K562 (cell line): Measurements from ENCODE around the gene EXO5. TPM values are rescaled to one million over a fixed set of nuclear protein-coding genes. Genes with fewer than 3 reads are reported as not detected.

Source experiments
- CBX3 ChIP-seq, 2 experiments: IDR thresholded peaks; 1 replicate in 1 of 2; 2 replicates in 1 of 2; pipeline ENCODE4 v1.6.1; 2012; ENCODE audit warnings: inconsistent platforms in 2 of 2, low read length in 2 of 2, borderline replicate concordance in 1 of 2, control low read depth in 1 of 2
- E4F1 ChIP-seq: fragments of 250-450 bp; sonication (Bioruptor Pico); IDR thresholded peaks from 2 replicates; pipeline ENCODE4 v1.5.0; 2021; ENCODE audit warnings: mild to moderate bottlenecking, borderline replicate concordance
- MEIS2 ChIP-seq: fragments of 450-650 bp; IDR thresholded peaks from 2 replicates; pipeline ENCODE4 v1.6.1; 2014; ENCODE audit warnings: mild to moderate bottlenecking; ENCODE audit not compliant: partially characterized antibody
- PATZ1 ChIP-seq: fragments of 250-450 bp; sonication (Bioruptor Pico); IDR thresholded peaks from 2 replicates; pipeline ENCODE4 v1.5.0; 2020; ENCODE audit warnings: mild to moderate bottlenecking, borderline replicate concordance
- PRPF4 ChIP-seq: fragments of 200-400 bp; formaldehyde crosslinking; IDR thresholded peaks from one replicate; pipeline ENCODE4 v1.6.1; 2017; ENCODE audit warnings: low read length, low read depth, mild to moderate bottlenecking; ENCODE audit not compliant: insufficient read depth, poor library complexity, severe bottlenecking
- SMARCB1 ChIP-seq: IDR thresholded peaks from 2 replicates; pipeline ENCODE4 v1.6.1; 2011; ENCODE audit warnings: improper control_type of control experiment, low read depth; ENCODE audit not compliant: insufficient read length
- SMARCE1 ChIP-seq: fragments of 450-650 bp; IDR thresholded peaks from 2 replicates; pipeline ENCODE4 v1.7.1; 2016; ENCODE audit warnings: mild to moderate bottlenecking
- SNAPC5 ChIP-seq: fragments of 250-450 bp; sonication (Bioruptor Pico); IDR thresholded peaks from 2 replicates; pipeline ENCODE4 v1.8.0; 2021; ENCODE audit warnings: moderate library complexity, mild to moderate bottlenecking, inconsistent platforms
- THRAP3 ChIP-seq: fragments of 450-650 bp; IDR thresholded peaks from 2 replicates; pipeline ENCODE4 v1.6.1; 2016; ENCODE audit warnings: mild to moderate bottlenecking, inconsistent platforms, borderline replicate concordance
- ZEB2 ChIP-seq: fragments of 450-650 bp; IDR thresholded peaks from 2 replicates; pipeline ENCODE4 v1.6.1; 2016
- ZKSCAN1 ChIP-seq: fragments of 150-350 bp; IDR thresholded peaks from 2 replicates; pipeline ENCODE4 v1.6.1; 2016; ENCODE audit warnings: low read depth, low read length
- ZNF133 ChIP-seq: fragments of 250-450 bp; sonication (Bioruptor Pico); IDR thresholded peaks from 2 replicates; pipeline ENCODE4 v1.4.0; 2020; ENCODE audit warnings: mild to moderate bottlenecking
- ZNF143 ChIP-seq: sonication (generic); formaldehyde crosslinking; IDR thresholded peaks from 2 replicates; pipeline ENCODE4 v1.9.0; 2022; ENCODE audit warnings: mild to moderate bottlenecking, missing genetic modification reagents
- ZNF551 ChIP-seq: fragments of 250-450 bp; sonication (Bioruptor Pico); IDR thresholded peaks from 2 replicates; pipeline ENCODE4 v1.5.0; 2021; ENCODE audit warnings: mild to moderate bottlenecking, moderate library complexity
- polyA plus RNA-seq, 8 experiments: library from polyadenylated mRNA; depleted of rRNA in 4 of 8; stranded (reverse) in 5 of 8; unstranded in 3 of 8; fragments of >200 nt; fragmentation: Nextera tagmentation in 2 of 8; fragmentation: Illumina TruSeq in 1 of 8; extraction: Ambion mirVana in 2 of 8; extraction: Trizol in 1 of 8; gene quantifications; 2 replicates each; pipeline versions ENCODE4 v1.2.1 to v1.2.3, GENCODE V29; 2011 to 2014; ENCODE audit warnings: inconsistent platforms in 1 of 8, missing spikeins in 1 of 8
- total RNA-seq, 7 experiments: library from RNA; depleted of rRNA in 6 of 7; stranded (reverse); fragments of >200 nt in 6 of 7; fragmentation: Illumina TruSeq in 2 of 7; extraction: Trizol in 2 of 7; gene quantifications; 2 replicates each; pipeline versions ENCODE4 v1.2.1 to v1.2.3, GENCODE V29; 2011 to 2021; ENCODE audit warnings: low replicate concordance in 1 of 7
- TF ChIP-seq, protein P1 (sequence below): fragments of 450-650 bp; IDR thresholded peaks from 2 replicates; pipeline ENCODE4 v1.6.1; 2014; ENCODE audit warnings: low read depth, mild to moderate bottlenecking, moderate library complexity, borderline replicate concordance
- TF ChIP-seq, protein P2 (sequence below): fragments of 250-450 bp; sonication (Bioruptor Pico); IDR thresholded peaks from 2 replicates; pipeline ENCODE4 v1.8.0; 2022; ENCODE audit warnings: moderate library complexity, mild to moderate bottlenecking, inconsistent platforms

Gene EXO5
- total and polyA plus RNA-seq, 9 of the 15 experiments (the other 6 are each of a cell fraction or from before 2014, with no cell fraction given): 1.1 to 4.3 (median 2.8) TPM

GRCh38 chr1:40476924-40477677 is 31.5 kb upstream of the EXO5 start, which contains the start of gene ZFP69 (continued):
- 0 out of 3 replicates have a peak, but pooled peaks of 1 of the 2 experiments have one; percentile 42 for TF ChIP-seq CBX3 (IDR thresholded peaks at IDR 0.05; ENCODE audit: borderline replicate concordance in 1 of 2, low read length in 2 of 2)
- no peak for TF ChIP-seq SMARCB1
- no peak for TF ChIP-seq THRAP3
- no peak for TF ChIP-seq ZNF143 (CRISPR knock-in tag)
- TF ChIP-seq SMARCE1: no peak
- no peak for TF ChIP-seq SNAPC5
- TF ChIP-seq ZNF551 (CRISPR knock-in tag): no peak
- TF ChIP-seq PRPF4: no peak
- TF ChIP-seq E4F1 (CRISPR knock-in tag): no peak
- TF ChIP-seq, protein P1, sequence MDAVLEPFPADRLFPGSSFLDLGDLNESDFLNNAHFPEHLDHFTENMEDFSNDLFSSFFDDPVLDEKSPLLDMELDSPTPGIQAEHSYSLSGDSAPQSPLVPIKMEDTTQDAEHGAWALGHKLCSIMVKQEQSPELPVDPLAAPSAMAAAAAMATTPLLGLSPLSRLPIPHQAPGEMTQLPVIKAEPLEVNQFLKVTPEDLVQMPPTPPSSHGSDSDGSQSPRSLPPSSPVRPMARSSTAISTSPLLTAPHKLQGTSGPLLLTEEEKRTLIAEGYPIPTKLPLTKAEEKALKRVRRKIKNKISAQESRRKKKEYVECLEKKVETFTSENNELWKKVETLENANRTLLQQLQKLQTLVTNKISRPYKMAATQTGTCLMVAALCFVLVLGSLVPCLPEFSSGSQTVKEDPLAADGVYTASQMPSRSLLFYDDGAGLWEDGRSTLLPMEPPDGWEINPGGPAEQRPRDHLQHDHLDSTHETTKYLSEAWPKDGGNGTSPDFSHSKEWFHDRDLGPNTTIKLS: peak; percentile 54; the same call in 1 of the 2 replicates
- no peak for TF ChIP-seq ZNF133 (CRISPR knock-in tag)
- no peak for TF ChIP-seq ZKSCAN1
- TF ChIP-seq MEIS2: no peak
- no peak for TF ChIP-seq PATZ1 (CRISPR knock-in tag)
- TF ChIP-seq, protein P2, sequence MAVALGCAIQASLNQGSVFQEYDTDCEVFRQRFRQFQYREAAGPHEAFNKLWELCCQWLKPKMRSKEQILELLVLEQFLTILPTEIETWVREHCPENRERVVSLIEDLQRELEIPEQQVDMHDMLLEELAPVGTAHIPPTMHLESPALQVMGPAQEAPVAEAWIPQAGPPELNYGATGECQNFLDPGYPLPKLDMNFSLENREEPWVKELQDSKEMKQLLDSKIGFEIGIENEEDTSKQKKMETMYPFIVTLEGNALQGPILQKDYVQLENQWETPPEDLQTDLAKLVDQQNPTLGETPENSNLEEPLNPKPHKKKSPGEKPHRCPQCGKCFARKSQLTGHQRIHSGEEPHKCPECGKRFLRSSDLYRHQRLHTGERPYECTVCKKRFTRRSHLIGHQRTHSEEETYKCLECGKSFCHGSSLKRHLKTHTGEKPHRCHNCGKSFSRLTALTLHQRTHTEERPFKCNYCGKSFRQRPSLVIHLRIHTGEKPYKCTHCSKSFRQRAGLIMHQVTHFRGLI (CRISPR knock-in tag): no peak
- TF ChIP-seq ZEB2: no peak
